ENCODE results near the gene ADAMTS6.

Gene ADAMTS6

GRCh38 chr5:65117525-65117924, 364.2 kb downstream of the ADAMTS6 start:
- H3K36me3 ChIP-seq (ENCODE audit: insufficient read depth, low read length) = peaks cover 4% of the 10 kb centered on the region; the same call in 1 of the 2 replicates
- no peak overlapping the region for H3K27ac ChIP-seq (ENCODE audit: low read depth, low read length)
- no peaks in the 10 kb centered on the region for H3K27me3 ChIP-seq (ENCODE audit: insufficient read depth, low read length)
- H3K4me1 ChIP-seq (ENCODE audit: control insufficient read depth, insufficient read depth, low read length, unreplicated experiment) = peaks cover 4% of the 10 kb centered on the region
- no peaks in the 10 kb centered on the region for H3K79me2 ChIP-seq (ENCODE audit: control insufficient read depth, insufficient read depth, low read length, unreplicated experiment)
- H2AFZ ChIP-seq (ENCODE audit: low read length, unreplicated experiment) = no peak overlapping the region
- H3K4me3 ChIP-seq (ENCODE audit: low read depth, low read length) = no peak overlapping the region

- H3K79me2 ChIP-seq (ENCODE audit: control insufficient read depth, insufficient read depth, low read length, unreplicated experiment) = no peaks in the 10 kb centered on the region
- no peak overlapping the region for H2AFZ ChIP-seq (ENCODE audit: low read length, unreplicated experiment)
- H3K27me3 ChIP-seq (ENCODE audit: insufficient read depth, low read length) = no peaks in the 10 kb centered on the region
- no peak overlapping the region for H3K4me3 ChIP-seq (ENCODE audit: low read depth, low read length)
- H3K27ac ChIP-seq (ENCODE audit: low read depth, low read length) = no peak overlapping the region
- H3K36me3 ChIP-seq (ENCODE audit: insufficient read depth, low read length) = peaks cover 4% of the 10 kb centered on the region; the same call in 1 of the 2 replicates
- no peaks in the 10 kb centered on the region for H3K4me1 ChIP-seq (ENCODE audit: control insufficient read depth, insufficient read depth, low read length, unreplicated experiment)
Measured at GRCh38 chr5:65113771-65114170, 367.9 kb downstream of the ADAMTS6 start.

- no peaks in the 10 kb centered on the region for H3K4me1 ChIP-seq (ENCODE audit: control insufficient read depth, insufficient read depth, low read length, unreplicated experiment)
- no peaks in the 10 kb centered on the region for H3K36me3 ChIP-seq (ENCODE audit: insufficient read depth, low read length)
- H3K27me3 ChIP-seq (ENCODE audit: insufficient read depth, low read length) = no peaks in the 10 kb centered on the region
- no peak overlapping the region for H3K27ac ChIP-seq (ENCODE audit: low read depth, low read length)
- H2AFZ ChIP-seq (ENCODE audit: low read length, unreplicated experiment) = no peak overlapping the region
- H3K4me3 ChIP-seq (ENCODE audit: low read depth, low read length) = no peak overlapping the region
- H3K79me2 ChIP-seq (ENCODE audit: control insufficient read depth, insufficient read depth, low read length, unreplicated experiment) = no peaks in the 10 kb centered on the region
Measured at GRCh38 chr5:65111961-65112658, 369.6 kb downstream of the ADAMTS6 start.

- Histone ChIP-seq H3K36me3 (ENCODE audit: insufficient read depth, low read length) (no peaks in the 10 kb centered on the region), H3K4me3 (ENCODE audit: low read depth, low read length) (no peak overlapping the region), H3K27me3 (ENCODE audit: insufficient read depth, low read length) (no peaks in the 10 kb centered on the region), H2AFZ (ENCODE audit: low read length, unreplicated experiment) (no peak overlapping the region), H3K4me1 (ENCODE audit: control insufficient read depth, insufficient read depth, low read length, unreplicated experiment) (no peaks in the 10 kb centered on the region), H3K79me2 (ENCODE audit: control insufficient read depth, insufficient read depth, low read length, unreplicated experiment) (no peaks in the 10 kb centered on the region), H3K27ac (ENCODE audit: low read depth, low read length) (no peak overlapping the region)
Measured at GRCh38 chr5:65108786-65109743, 372.7 kb downstream of the ADAMTS6 start.

- H3K4me1 ChIP-seq (ENCODE audit: control insufficient read depth, insufficient read depth, low read length, unreplicated experiment) = peaks cover 8% of the 10 kb centered on the region
Measured at GRCh38 chr5:65105301-65105700, 376.4 kb downstream of the ADAMTS6 start.

GRCh38 chr5:65104831-65105230, 376.9 kb downstream of the ADAMTS6 start:
- H2AFZ ChIP-seq (ENCODE audit: low read length, unreplicated experiment) = no peak overlapping the region
- no peak overlapping the region for H3K27ac ChIP-seq (ENCODE audit: low read depth, low read length)

More at GRCh38 chr5:65105301-65105700, 376.4 kb downstream of the ADAMTS6 start:
- Histone ChIP-seq H3K27me3 (ENCODE audit: insufficient read depth, low read length) (no peaks in the 10 kb centered on the region), H3K36me3 (ENCODE audit: insufficient read depth, low read length) (no peaks in the 10 kb centered on the region), H2AFZ (ENCODE audit: low read length, unreplicated experiment) (no peak overlapping the region), H3K4me3 (ENCODE audit: low read depth, low read length) (no peak overlapping the region), H3K79me2 (ENCODE audit: control insufficient read depth, insufficient read depth, low read length, unreplicated experiment) (no peaks in the 10 kb centered on the region), H3K27ac (ENCODE audit: low read depth, low read length) (no peak overlapping the region)

GRCh38 chr5:65103756-65104440, 377.8 kb downstream of the ADAMTS6 start:
- no peak overlapping the region for H3K27ac ChIP-seq (ENCODE audit: low read depth, low read length)
- H3K4me3 ChIP-seq (ENCODE audit: low read depth, low read length) = peak overlapping the region; percentile 73

More at GRCh38 chr5:65104831-65105230, 376.9 kb downstream of the ADAMTS6 start:
- no peaks in the 10 kb centered on the region for H3K79me2 ChIP-seq (ENCODE audit: control insufficient read depth, insufficient read depth, low read length, unreplicated experiment)
- H3K4me1 ChIP-seq (ENCODE audit: control insufficient read depth, insufficient read depth, low read length, unreplicated experiment) = peaks cover 8% of the 10 kb centered on the region
- H3K4me3 ChIP-seq (ENCODE audit: low read depth, low read length) = no peak overlapping the region
- no peaks in the 10 kb centered on the region for H3K27me3 ChIP-seq (ENCODE audit: insufficient read depth, low read length)
- H3K36me3 ChIP-seq (ENCODE audit: insufficient read depth, low read length) = no peaks in the 10 kb centered on the region

GRCh38 chr5:65102976-65103711, 378.6 kb downstream of the ADAMTS6 start:
- H3K4me1 ChIP-seq (ENCODE audit: control insufficient read depth, insufficient read depth, low read length, unreplicated experiment) = peaks cover 8% of the 10 kb centered on the region
- no peaks in the 10 kb centered on the region for H3K36me3 ChIP-seq (ENCODE audit: insufficient read depth, low read length)
- H3K27ac ChIP-seq (ENCODE audit: low read depth, low read length) = peak overlapping the region; percentile 29; the same call in 1 of the 2 replicates
- H3K79me2 ChIP-seq (ENCODE audit: control insufficient read depth, insufficient read depth, low read length, unreplicated experiment) = no peaks in the 10 kb centered on the region
- H3K4me3 ChIP-seq (ENCODE audit: low read depth, low read length) = peak overlapping the region; percentile 73
- H2AFZ ChIP-seq (ENCODE audit: low read length, unreplicated experiment) = peak overlapping the region; percentile 87
- H3K27me3 ChIP-seq (ENCODE audit: insufficient read depth, low read length) = no peaks in the 10 kb centered on the region

More at GRCh38 chr5:65103756-65104440, 377.8 kb downstream of the ADAMTS6 start:
- H3K27me3 ChIP-seq (ENCODE audit: insufficient read depth, low read length) = no peaks in the 10 kb centered on the region
- H2AFZ ChIP-seq (ENCODE audit: low read length, unreplicated experiment) = peak overlapping the region; percentile 87
- no peaks in the 10 kb centered on the region for H3K79me2 ChIP-seq (ENCODE audit: control insufficient read depth, insufficient read depth, low read length, unreplicated experiment)
- no peaks in the 10 kb centered on the region for H3K36me3 ChIP-seq (ENCODE audit: insufficient read depth, low read length)
- H3K4me1 ChIP-seq (ENCODE audit: control insufficient read depth, insufficient read depth, low read length, unreplicated experiment) = peaks cover 8% of the 10 kb centered on the region

GRCh38 chr5:65102371-65102975, 379.2 kb downstream of the ADAMTS6 start:
- H3K27ac ChIP-seq (ENCODE audit: low read depth, low read length) = no peak overlapping the region
- H3K79me2 ChIP-seq (ENCODE audit: control insufficient read depth, insufficient read depth, low read length, unreplicated experiment) = no peaks in the 10 kb centered on the region
- H3K27me3 ChIP-seq (ENCODE audit: insufficient read depth, low read length) = no peaks in the 10 kb centered on the region
- no peaks in the 10 kb centered on the region for H3K36me3 ChIP-seq (ENCODE audit: insufficient read depth, low read length)
- peak overlapping the region; percentile 73 for H3K4me3 ChIP-seq (ENCODE audit: low read depth, low read length)
- peak overlapping the region; percentile 87 for H2AFZ ChIP-seq (ENCODE audit: low read length, unreplicated experiment)
- peaks cover 8% of the 10 kb centered on the region for H3K4me1 ChIP-seq (ENCODE audit: control insufficient read depth, insufficient read depth, low read length, unreplicated experiment)

Measured in ACC112 (cell line).